ENCODE data around the gene GALNS. TPM values are rescaled to one million over a fixed set of nuclear protein-coding genes. Genes with fewer than 3 reads are reported as not detected.
A peak's percentile ranks its signal among the peaks of the same experiment; 100 is the strongest.

The GALNS gene
- total and polyA plus RNA-seq, 2 of the 13 experiments (the other 11 are each of a cell fraction or from before 2014, with no cell fraction given): 9.2 to 9.8 TPM

GRCh38 chr16:88811769-88812512 is 44.8 kb downstream of the GALNS start, which contains the start of gene APRT (continued):
- TF ChIP-seq RFX5 (IDR thresholded peaks at IDR 0.05; ENCODE audit: low read depth, low read length) (no peak; the same call in 1 of the 2 replicates), ZFAT (CRISPR knock-in tag; conservative IDR thresholded peaks at IDR 0.05) (no peak), RFX1 (IDR thresholded peaks at IDR 0.05) (no peak), ZNF597 (CRISPR knock-in tag; IDR thresholded peaks at IDR 0.05) (no peak), ZNF768 (CRISPR knock-in tag; IDR thresholded peaks at IDR 0.05) (peak; percentile 71), SMAD1 (CRISPR knock-in tag; IDR thresholded peaks at IDR 0.05; ENCODE audit: borderline replicate concordance, low read depth) (0 out of 2 replicates have a peak, but pooled peaks have one; percentile 59), ZBTB4 (CRISPR knock-in tag; IDR thresholded peaks at IDR 0.05; ENCODE audit: borderline replicate concordance) (no peak), DMTF1 (CRISPR knock-in tag; IDR thresholded peaks at IDR 0.05) (0 out of 2 replicates have a peak, but pooled peaks have one; percentile 90), RCOR2 (CRISPR knock-in tag; IDR thresholded peaks at IDR 0.05) (peak; percentile 66), U2AF2 (IDR thresholded peaks at IDR 0.05; ENCODE audit: low read depth, low read length) (no peak), RBM39 (IDR thresholded peaks at IDR 0.05; ENCODE audit: low read depth, low read length, poor library complexity, severe bottlenecking) (peak; percentile 93), ZKSCAN1 (IDR thresholded peaks at IDR 0.05; ENCODE audit: low read length) (no peak), ZNF652 (CRISPR knock-in tag; IDR thresholded peaks at IDR 0.05; ENCODE audit: borderline replicate concordance, low read depth) (0 out of 2 replicates have a peak, but pooled peaks have one; percentile 13), HNF4G (IDR thresholded peaks at IDR 0.05; ENCODE audit: borderline replicate concordance, low read depth, low read length) (peak; percentile 18; the same call in 1 of the 2 replicates), HNF4G (CRISPR knock-in tag; IDR thresholded peaks at IDR 0.05; ENCODE audit: borderline replicate concordance, low read depth) (no peak; the same call in 1 of the 2 replicates)
- TF ChIP-seq, protein P1, sequence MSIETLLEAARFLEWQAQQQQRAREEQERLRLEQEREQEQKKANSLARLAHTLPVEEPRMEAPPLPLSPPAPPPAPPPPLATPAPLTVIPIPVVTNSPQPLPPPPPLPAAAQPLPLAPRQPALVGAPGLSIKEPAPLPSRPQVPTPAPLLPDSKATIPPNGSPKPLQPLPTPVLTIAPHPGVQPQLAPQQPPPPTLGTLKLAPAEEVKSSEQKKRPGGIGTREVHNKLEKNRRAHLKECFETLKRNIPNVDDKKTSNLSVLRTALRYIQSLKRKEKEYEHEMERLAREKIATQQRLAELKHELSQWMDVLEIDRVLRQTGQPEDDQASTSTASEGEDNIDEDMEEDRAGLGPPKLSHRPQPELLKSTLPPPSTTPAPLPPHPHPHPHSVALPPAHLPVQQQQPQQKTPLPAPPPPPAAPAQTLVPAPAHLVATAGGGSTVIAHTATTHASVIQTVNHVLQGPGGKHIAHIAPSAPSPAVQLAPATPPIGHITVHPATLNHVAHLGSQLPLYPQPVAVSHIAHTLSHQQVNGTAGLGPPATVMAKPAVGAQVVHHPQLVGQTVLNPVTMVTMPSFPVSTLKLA (IDR thresholded peaks at IDR 0.05): peak; percentile 55; the same call in 1 of the 2 replicates
- TF ChIP-seq, protein P2, sequence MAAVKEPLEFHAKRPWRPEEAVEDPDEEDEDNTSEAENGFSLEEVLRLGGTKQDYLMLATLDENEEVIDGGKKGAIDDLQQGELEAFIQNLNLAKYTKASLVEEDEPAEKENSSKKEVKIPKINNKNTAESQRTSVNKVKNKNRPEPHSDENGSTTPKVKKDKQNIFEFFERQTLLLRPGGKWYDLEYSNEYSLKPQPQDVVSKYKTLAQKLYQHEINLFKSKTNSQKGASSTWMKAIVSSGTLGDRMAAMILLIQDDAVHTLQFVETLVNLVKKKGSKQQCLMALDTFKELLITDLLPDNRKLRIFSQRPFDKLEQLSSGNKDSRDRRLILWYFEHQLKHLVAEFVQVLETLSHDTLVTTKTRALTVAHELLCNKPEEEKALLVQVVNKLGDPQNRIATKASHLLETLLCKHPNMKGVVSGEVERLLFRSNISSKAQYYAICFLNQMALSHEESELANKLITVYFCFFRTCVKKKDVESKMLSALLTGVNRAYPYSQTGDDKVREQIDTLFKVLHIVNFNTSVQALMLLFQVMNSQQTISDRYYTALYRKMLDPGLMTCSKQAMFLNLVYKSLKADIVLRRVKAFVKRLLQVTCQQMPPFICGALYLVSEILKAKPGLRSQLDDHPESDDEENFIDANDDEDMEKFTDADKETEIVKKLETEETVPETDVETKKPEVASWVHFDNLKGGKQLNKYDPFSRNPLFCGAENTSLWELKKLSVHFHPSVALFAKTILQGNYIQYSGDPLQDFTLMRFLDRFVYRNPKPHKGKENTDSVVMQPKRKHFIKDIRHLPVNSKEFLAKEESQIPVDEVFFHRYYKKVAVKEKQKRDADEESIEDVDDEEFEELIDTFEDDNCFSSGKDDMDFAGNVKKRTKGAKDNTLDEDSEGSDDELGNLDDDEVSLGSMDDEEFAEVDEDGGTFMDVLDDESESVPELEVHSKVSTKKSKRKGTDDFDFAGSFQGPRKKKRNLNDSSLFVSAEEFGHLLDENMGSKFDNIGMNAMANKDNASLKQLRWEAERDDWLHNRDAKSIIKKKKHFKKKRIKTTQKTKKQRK (IDR thresholded peaks at IDR 0.05; ENCODE audit: low read length): no peak
